ENCODE data around the gene CUL1.

The CUL1 gene

DNA sequence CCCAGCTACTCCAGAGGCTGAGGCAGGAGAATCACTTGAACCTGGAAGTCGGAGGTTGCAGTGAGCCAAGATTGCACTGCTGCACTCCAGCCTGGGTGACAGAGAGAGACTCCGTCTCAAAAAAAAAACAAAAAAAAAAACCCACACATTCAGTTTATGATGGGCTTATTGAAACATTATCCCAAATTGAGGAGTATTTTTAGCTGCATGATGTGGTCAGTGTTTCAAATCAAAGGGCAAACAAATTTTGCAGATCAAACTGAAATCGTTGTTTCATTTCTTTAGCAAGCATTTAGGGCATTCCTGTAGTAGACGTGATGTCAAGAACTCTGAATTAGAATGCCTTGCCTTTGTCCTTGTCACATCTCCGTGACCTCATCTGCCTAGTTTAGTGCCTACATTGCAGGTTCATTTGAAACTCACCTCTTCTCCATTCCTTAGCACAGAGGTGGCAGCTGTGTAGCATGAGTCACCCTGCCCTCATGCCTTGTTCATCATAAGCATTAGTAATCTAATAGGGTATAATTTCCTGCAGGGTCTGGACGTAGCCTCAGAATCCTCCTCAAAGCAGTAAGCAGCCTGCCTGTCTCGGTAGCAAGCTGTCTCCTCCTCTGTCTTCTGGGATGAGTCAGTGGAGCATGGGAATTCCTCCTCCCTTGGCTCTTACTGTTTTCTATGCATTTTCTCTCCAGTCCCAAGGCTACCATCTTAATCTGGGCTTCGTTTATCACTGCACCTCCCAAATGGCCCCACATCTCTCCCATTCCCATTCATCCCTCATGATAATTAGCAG is 73.8 kb downstream of the CUL1 start:
- TF ChIP-seq, protein P1, sequence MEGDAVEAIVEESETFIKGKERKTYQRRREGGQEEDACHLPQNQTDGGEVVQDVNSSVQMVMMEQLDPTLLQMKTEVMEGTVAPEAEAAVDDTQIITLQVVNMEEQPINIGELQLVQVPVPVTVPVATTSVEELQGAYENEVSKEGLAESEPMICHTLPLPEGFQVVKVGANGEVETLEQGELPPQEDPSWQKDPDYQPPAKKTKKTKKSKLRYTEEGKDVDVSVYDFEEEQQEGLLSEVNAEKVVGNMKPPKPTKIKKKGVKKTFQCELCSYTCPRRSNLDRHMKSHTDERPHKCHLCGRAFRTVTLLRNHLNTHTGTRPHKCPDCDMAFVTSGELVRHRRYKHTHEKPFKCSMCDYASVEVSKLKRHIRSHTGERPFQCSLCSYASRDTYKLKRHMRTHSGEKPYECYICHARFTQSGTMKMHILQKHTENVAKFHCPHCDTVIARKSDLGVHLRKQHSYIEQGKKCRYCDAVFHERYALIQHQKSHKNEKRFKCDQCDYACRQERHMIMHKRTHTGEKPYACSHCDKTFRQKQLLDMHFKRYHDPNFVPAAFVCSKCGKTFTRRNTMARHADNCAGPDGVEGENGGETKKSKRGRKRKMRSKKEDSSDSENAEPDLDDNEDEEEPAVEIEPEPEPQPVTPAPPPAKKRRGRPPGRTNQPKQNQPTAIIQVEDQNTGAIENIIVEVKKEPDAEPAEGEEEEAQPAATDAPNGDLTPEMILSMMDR (IDR thresholded peaks at IDR 0.05; ENCODE audit: low read depth, low read length): no peak

DNA sequence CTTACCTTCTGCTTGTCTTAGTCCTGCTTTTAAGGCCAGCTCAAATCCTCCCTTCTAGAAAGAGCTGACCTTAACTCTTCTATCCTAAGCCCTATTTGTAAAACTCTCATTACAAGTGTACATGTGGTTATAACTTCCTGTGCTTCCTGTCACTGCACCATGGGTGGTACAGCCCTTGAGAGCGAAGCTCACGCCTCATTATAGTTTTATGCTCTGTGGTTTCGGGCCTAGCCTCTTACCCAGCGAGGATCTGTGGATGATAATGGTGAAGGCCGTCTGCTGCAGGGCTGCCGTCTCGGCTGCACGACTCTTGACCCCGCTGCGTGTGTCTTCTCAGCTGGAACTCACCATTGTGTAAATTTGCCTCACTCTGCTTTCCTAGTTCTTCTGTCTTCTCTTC is 74.6 kb downstream of the CUL1 start:
- TF ChIP-seq, protein P1 (IDR thresholded peaks at IDR 0.05; ENCODE audit: low read depth, low read length): no peak
- no peak overlapping the region for H3K4me3 ChIP-seq (replicated peaks in 1 of 2; ENCODE audit: low read depth in 2 of 2, low read length in 2 of 2)
- no peak for DNase-seq (ENCODE audit: low read depth in 2 of 2)

More for the DNA sequence above, 73.8 kb downstream of the CUL1 start:
- DNase-seq (ENCODE audit: low read depth in 2 of 2): peak; percentile 63 to 92
- no peak overlapping the region for H3K4me3 ChIP-seq (replicated peaks in 1 of 2; ENCODE audit: low read depth in 2 of 2, low read length in 2 of 2)

DNA sequence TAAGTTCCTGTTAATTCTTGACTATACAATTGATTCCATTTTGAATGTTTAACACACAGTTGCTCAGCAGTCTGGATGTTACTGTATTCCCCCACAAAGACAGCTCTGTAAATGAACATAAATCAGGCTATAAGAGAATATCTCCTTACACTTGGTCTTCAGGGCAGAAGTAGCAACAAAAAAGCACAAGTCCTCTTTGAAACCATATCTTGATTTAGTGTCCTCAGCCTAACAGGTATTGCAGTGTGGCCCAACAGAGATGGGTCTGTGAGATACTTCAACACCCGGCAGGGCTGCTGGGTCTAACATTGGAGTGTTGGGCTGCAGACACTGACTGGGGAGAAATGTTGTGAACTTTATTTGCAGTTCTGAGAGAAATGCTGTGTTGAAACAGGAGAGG is 75.8 kb downstream of the CUL1 start:
- TF ChIP-seq, protein P1 (IDR thresholded peaks at IDR 0.05; ENCODE audit: low read depth, low read length): no peak
- no peak overlapping the region for H3K4me3 ChIP-seq (replicated peaks in 1 of 2; ENCODE audit: low read depth in 2 of 2, low read length in 2 of 2)
- DNase-seq (ENCODE audit: low read depth in 2 of 2): no peak

DNA sequence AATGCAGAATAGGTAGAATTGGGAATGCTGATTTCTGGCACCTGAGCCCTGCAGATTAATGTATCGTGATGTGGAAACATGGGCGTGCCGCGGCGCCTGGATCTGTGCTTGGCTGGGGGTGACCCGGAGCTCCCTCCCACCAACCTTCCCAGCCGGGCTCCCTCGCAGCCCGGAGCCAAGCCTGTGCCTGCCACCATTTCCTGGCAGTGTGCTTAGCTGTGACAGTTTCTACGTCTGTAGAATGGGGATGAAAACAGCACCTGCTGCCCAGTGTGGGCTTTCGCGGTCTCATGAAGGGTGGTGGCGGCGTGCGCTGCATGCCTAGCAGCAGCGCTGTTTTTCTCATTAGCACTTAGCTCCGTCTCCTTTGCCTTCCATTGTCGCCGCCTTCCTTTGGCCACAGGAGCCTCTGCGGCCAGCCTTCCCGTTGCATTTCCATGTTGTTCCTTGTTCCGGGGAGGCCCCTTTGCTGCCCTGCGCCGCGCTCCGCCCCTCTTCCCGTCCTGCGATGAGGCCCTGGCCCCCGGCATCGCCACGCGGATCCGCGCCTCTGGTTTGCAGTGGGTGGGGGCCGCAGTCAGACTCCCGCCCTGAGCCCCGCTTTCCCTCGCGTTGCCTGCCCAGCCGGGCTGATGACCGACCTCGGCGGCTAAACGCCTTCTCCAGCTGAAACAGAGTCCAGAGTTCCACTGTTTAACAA is 84.2 kb downstream of the CUL1 start:
- H3K4me3 ChIP-seq (replicated peaks in 1 of 2; ENCODE audit: low read depth in 2 of 2, low read length in 2 of 2): no peak overlapping the region
- TF ChIP-seq, protein P1 (IDR thresholded peaks at IDR 0.05; ENCODE audit: low read depth, low read length): no peak
- DNase-seq (ENCODE audit: low read depth in 2 of 2): no peak

DNA sequence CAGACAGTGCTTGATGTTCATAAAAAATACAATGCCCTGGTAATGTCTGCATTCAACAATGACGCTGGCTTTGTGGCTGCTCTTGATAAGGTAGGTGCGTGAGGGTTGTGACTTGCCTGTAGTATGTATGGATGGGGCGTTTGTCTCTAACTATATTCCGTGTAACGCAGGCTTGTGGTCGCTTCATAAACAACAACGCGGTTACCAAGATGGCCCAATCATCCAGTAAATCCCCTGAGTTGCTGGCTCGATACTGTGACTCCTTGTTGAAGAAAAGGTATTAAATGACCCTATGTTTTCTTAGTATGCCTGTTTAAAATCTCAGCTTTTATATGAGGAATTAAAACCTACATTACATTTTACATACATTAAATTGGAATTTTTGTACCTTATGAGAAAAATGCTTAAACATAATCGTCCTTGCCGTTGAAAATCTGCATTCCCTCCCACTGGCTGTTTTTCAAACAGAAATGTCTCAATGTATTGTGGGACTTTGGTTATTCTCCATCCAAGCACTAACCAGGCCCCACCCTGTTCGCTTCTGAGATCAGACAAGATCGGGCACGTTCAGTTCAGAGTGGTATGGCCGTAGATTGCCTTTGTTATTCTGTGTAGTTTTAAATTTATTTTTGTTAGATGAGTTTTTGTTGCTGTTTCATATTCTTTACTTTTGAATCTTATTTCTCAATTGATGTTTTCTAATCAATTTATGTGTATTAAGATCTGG is 85.3 kb downstream of the CUL1 start:
- no peak for DNase-seq (ENCODE audit: low read depth in 2 of 2)
- TF ChIP-seq, protein P1 (IDR thresholded peaks at IDR 0.05; ENCODE audit: low read depth, low read length): no peak
- no peak overlapping the region for H3K4me3 ChIP-seq (replicated peaks in 1 of 2; ENCODE audit: low read depth in 2 of 2, low read length in 2 of 2)

DNA sequence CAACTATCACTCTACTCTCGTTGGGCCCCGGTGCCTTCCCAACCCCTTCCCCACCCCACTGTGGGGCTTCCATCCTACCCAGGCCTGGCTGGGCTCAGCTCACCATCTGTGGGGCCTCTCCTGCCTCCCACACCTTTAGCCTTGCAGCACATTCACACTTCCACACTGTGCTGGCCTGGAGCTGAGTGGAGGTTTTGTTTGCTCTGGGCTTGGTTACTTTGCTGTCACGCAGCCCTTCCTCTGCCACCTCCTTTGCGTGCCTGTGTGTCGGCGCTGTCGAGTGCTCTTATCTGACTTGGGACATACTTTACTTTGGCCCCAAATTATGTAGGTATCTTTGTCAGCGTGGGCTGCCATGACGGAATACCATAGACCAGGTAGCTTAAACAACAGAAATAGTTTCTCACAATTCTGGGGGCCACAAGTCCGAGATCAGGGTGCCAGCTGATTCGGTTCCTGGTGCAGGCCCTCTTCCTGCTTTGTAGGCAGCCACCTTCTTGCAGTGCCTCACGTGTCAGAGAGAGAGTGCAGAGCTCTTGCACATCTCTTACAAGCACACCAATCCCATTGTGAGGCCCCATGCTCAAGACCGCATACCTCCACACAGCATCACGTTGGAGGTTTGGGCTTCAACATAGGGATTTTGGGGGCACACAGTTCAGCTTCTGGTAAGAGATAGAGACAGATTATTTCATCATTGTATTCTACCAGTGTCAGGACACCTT is 89.0 kb downstream of the CUL1 start:
- TF ChIP-seq, protein P1 (IDR thresholded peaks at IDR 0.05; ENCODE audit: low read depth, low read length): no peak
- no peak overlapping the region for H3K4me3 ChIP-seq (replicated peaks in 1 of 2; ENCODE audit: low read depth in 2 of 2, low read length in 2 of 2)
- DNase-seq (ENCODE audit: low read depth in 2 of 2): no peak

Data from cardiac fibroblast (primary cell).